ENCODE measurements around the gene ELL2.

- TF ChIP-seq RARB (CRISPR knock-in tag; IDR thresholded peaks at IDR 0.05) (no peak), TCF4 (CRISPR knock-in tag; IDR thresholded peaks at IDR 0.05; ENCODE audit: borderline replicate concordance) (no peak), ZFP3 (CRISPR knock-in tag; IDR thresholded peaks at IDR 0.05) (no peak), CSDC2 (CRISPR knock-in tag; IDR thresholded peaks at IDR 0.05) (no peak), PATZ1 (CRISPR knock-in tag; IDR thresholded peaks at IDR 0.05; ENCODE audit: borderline replicate concordance) (no peak), ARNTL (CRISPR knock-in tag; IDR thresholded peaks at IDR 0.05; ENCODE audit: borderline replicate concordance, low read depth) (no peak), ISL1 (CRISPR knock-in tag; IDR thresholded peaks at IDR 0.05) (no peak), SNAI2 (CRISPR knock-in tag; IDR thresholded peaks at IDR 0.05) (no peak), ZFP30 (CRISPR knock-in tag; IDR thresholded peaks at IDR 0.05) (no peak)
These were observed 123.1 kb downstream of the ELL2 start for GRCh38 chr5:95838556-95838955.
